Muscle of back (tissue), 11 donors: ENCODE data around the gene RFNG. TPM values are rescaled to one million over a fixed set of nuclear protein-coding genes. Genes with fewer than 3 reads are reported as not detected.

Source experiments
- DNase-seq, 3 donors: peaks; one replicate each; pipeline versions ENCODE4 v3.0.0 to v3.0.0-alpha.2; 2013
- polyA plus RNA-seq, 10 donors: library from polyadenylated mRNA; unstranded; fragments of 120-200 nt; gene quantifications; one replicate each; pipeline ENCODE4 v1.2.1, GENCODE V29; 2013; ENCODE audit not compliant: insufficient read length in 10 of 10

The RFNG gene
- polyA plus RNA-seq, 10 donors, result 18.2 to 39.0 (median 29.2) TPM

DNA sequence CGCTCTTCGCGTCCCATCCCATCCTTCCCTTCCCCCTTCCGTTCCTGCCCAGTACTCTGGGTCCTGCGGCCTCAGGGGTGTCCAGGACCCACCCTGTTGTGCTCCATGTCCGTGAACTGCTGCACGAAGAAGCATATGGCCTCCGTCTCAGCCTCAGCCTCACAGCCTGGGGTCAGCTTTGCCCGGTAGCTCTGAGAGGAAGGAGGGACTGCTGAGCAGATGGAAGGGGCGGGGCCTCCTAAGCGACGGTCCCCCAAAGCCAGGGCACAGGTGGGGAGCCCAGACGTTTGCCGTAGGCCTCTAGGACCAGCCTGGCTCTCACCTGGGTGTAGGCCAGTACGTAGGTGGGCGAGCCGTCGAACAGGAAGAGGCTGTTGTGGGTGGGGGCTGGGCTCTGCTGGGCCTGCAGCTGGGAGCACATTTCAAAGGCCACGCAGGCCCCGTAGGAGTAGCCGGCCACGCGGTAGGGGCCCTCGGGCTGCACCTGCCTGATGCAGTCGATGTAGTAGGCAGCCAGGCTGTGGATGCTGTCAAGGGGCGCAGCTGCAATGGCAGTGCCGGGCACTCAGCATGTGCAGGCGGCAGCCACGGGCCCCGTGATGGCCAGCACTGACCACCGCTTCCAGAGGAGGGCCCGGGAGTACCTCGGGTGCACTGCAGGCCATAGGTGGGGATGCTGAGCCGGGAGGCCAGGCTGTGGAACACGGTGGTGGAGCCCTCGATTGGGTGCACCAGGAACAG lies 28.6 kb upstream of the RFNG start:
- DNase-seq, result peak in 1 of 3 donors; percentile 7

DNA sequence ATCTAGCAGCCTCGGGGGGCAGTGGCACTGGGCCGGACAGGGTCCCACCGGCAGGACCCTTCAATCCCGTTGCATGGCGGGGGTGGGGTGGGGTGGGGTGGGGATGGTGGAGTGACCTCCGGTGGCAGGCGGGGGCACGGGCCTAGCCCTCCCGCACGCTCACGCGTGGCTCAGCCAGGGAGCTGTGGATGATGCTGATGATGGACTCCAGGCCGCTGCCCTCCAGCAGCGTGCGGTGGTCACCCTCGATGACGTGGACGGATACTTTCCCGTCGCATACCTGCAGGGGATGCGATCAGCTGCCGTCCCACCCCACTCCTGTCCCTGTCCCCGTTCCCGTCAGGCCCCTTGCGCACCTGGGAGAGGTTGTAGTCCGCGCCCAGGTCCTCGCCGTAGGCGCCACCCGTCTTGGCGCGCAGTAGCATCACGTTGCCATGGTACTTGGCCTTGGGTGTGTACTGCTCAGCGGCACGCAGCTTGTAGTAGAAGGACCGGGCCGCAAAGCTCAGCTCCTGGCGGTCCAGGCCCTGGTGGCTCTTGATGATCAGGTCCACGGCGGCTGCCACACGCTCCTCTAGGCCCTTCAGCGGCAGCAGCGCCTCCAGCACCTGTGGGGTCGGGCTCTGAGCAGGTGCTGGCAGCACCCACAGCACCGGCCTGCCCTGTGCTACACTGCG lies 27.5 kb upstream of the RFNG start:
- peak in 1 of 3 donors; percentile 11 for DNase-seq

DNA sequence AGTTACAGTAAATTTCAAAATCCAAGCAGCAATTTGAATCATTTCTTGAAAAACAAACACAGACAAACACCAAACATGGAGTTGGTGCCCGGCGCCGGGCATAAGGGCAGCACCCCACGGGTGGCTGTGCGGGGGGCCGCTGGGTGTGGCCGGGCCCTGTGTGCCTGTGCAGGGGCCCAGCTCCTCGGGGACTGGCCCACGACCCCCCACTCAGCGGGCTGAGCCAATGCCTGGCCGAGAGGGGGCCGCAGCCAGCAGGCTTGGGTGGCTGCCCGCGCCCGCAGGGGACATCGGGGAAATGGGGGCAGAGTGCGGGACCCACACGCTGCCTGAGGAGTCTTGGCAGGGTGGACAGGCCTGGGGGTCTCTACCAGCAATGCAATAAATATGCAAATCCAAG lies 26.8 kb upstream of the RFNG start:
- DNase-seq, result no peak

DNA sequence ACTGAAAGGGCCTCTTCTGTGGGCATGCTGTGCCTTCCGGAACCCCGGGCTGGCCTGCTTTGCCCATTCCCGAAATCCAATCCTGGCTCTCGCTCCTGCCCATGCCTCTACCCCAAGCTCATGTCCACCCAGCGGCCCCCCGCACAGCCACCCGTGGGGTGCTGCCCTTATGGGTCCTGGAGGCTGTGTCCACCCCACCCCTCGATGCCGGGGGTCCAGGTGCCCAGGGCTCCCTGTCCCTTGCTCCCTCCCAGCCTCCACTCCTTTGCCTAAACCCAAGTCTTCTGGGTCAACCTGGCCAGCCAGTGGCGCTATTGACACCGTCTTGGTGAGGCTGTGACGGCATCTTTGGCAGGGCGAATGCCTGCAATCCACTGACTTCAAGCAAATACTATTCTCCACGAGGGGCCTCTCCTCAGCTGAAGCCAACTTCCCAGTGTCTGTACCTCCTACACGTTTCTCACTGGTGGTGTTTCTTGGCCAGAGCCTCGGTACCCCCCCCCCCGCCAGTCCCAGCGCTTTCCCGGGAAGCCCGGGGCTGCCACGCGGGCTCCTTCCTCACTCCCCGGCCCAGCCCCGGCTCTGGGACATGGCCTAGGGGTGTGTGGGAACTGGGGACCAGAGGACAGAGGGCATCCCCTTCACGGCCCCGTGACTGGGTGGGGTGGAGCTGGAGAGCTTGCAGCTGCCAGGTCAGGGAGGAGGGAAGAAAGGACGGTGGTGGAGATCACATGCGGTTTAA lies 26.2 kb upstream of the RFNG start:
- DNase-seq, result peak in 2 of 3 donors; percentile 64 to 81

DNA sequence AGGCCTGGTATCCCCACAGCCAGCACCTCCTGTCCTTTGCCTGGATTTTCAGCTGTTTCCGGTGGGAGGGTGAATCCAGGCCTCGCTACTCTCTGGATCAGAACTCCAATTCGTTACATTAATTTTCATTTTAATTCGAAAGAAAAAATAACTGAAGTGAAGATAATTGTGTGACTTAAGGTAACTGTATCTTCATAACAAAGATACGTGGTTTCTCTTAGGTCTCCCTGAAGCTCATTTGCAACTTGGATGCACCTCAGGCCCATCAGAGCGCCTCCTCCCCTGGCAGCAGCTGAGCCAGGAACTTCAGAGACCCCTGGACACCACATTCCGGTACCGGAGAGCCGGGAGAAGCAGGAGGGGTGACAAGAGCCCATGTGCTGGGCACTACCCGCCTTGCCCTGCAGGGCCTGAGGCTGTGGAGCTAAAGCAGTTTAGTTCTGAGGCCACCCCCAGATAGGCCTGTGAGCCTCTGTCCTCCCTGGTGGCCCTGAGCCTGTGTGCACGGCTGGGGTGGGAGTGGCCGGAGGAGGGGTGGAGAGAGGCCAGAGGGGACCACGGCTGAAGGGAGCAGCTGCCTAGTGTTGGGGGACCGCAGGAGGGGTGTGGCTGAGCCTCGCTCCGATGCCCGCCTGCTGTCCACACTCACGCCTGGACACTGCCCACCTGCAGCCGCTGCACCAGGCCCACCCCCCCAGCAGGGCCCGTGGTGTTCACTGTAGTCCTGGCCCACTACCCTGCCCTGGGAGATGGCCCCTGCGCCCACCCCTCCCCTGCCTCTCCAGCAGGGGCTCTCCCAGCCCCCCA lies 25.4 kb upstream of the RFNG start:
- DNase-seq, result peak in 1 of 3 donors; percentile 78

DNA sequence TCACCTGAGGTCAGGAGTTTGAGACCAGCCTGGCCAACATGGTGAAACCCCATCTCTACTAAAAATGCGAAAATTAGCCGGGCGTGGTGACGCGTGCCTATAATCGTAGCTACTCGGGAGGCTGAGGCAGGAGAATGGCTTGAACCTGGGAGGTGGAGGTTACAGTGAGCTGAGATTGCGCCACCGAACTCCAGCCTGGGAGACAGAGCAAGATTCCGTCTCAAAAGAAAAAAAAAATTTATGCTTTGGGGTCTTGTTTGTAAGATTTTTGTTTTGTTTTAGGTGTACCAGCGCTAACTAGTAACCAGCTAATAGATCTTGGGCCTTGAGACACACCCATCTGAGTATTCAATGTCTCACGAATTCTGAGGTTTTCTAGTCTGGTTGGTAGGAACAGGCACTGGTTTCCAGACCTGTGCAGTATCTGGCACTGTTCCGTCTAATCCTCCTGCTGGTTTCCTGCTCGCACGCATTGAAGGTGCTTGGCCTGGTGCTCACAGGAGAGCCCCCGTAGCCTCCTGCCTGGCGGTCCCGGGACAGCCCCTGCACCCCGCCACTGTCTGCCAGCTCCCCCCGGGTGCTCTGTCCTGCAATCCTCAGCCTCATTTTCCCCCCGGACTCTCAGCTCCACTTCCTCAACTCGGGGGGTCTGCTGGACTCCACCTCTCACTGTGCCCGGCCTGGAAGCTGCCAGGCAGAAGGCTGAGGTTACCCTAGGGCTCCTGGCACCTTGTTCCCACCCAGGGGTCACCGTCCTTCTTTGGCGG lies 24.6 kb upstream of the RFNG start:
- no peak for DNase-seq

DNA sequence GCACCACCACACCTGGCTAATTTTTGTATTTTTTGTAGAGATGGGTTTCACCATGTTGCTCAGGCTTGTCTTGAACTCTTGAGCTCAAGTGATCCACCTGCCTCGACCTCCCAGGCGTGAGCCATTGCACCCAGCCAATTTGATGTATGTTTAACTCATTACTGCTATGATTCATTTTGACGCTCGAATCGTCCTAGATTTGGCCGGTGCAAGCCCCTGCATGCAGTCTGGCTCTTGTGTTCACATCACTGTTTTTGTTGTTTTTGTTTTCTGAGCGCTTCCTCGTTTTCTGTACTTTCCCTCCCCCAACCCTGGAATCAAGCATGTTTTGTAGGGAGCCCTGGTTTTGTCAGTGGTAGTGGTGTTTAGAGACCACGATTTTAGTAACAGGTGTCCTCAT lies 21.8 kb upstream of the RFNG start:
- no peak for DNase-seq

DNA sequence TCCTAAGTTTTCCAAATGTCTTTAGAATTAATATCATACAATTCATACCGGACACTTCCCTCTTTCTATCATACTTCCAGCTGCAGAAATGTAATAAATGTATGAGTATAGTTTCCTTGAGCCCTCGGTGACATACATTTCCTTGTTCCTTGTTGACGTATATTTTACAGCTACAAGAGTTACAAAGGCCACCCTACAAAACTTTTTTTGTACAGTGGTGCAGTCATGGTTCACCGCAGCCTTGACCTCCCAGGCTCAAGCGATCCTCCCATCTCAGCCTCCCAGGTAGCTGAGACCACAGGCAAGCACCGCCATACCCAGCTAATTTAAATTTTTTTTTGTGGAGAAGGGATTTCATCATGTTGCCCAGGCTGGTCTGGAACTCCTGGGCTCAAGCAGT lies 21.2 kb upstream of the RFNG start:
- no peak for DNase-seq

DNA sequence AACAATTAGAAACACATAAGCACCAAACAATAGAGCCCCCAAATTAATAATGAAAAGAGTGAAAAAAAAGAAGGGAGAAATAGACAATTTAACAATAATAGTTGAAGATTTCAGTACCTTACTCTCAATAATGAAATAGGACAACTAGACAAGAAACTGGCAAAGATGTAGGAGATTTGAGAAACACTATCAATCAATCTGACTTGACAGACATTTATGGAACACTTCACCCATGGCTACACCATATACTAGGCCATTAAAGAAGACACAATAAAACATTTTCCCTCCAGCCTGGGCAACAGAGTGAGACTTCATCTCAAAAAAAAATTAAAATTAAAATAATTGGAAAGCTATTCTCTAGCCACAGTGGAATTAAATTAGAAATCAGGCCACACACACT lies 19.0 kb upstream of the RFNG start:
- DNase-seq, result no peak

DNA sequence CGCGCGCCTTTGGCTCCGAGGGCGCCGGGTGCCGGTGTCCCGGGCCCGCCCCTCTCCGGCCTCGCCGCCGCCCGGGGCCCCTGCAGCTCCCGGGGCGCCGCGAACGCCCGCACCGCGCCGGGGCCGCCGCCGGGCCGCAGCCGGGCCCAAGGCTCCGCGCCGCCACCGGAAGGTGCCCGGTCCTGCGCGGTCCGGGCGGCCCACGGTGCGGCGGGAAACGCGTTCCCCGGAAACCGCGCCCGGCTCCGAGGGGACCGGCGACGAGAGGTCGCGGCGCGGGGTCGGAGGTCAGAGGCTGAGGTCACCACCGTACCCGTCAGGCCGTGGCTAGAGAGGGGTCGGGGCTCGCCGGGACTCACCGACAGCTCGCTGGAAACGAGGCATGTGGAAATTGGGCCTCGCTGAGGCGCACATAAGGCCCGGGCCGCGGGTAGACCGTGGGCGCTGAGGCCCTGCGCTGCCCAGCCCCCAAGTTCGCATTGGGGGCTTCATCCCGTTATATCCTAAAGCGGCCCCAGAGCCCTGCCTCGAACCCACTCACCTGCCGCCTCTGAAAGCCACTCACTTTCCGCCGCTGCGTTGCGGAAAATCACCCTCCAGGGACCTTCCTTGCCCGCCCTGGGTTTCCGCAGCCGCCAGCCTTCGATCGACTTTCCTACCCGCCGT lies 14.2 kb upstream of the RFNG start, which contains the start of gene DUS1L:
TSS of gene DUS1L (minus strand) at position 167 of the 666 bp plus-strand sequence. CDS start 745 bp downstream, outside the sequence.
- DNase-seq, result peak; percentile 51 to 82 (median 74)

DNA sequence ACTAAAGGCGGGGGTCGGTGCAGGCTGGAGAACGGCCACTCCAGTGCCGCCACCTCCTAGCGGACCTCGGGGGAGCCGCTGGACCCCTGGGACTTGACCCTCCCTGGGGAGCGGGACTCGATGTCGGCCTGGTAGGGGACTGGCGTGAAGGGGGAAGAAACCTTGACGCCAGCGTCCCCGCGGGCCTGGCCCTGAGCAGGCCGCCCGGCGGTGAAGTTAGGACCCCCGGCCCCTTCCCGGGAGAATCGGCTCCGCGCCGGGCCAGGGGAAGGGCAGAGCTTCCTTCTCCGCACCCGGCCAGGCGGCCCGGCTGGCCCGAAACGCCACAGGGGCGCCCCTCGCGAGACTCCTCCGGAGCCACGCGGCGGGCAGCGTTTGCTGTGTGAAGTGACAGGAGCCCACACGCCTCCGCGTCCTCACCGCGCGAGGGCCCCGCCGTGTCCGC lies 13.6 kb upstream of the RFNG start:
- DNase-seq, result no peak

DNA sequence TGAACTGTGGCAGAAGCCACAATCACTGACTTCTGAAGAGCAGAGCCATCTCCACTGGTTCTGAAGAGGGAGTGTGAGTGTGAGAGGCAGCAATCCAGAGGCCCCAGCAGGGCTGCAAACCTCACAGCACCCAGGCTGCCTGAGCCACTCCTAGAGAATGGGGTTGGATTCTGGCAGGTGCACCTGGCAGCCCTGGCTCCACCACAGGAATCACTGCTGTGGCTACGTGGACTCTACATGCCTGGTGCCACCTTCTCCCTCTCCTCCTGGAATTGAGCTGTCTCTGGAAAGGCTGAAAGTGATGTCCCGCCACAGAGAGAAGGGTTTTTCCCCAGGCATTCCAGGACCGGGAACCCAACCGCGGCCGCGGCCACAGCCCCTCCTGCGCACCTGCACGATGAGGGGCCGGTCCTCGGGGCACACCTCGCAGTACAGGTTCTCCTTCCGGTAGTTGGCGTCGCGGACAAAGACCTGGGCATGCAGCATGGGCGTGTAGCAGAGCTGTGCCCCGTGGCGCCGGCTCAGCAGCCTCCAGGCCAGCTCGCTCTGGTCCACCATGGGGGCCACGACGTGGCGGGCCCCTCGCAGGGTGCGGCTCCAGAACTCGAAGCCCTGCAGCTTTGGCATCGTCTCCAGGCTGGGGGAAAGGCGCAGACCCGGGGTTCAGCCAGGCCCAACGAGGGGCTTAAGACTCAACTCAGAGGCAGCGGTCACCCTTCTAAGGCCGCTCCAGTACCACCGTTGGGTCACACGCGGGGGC lies 13.0 kb upstream of the RFNG start:
- DNase-seq, result no peak

DNA sequence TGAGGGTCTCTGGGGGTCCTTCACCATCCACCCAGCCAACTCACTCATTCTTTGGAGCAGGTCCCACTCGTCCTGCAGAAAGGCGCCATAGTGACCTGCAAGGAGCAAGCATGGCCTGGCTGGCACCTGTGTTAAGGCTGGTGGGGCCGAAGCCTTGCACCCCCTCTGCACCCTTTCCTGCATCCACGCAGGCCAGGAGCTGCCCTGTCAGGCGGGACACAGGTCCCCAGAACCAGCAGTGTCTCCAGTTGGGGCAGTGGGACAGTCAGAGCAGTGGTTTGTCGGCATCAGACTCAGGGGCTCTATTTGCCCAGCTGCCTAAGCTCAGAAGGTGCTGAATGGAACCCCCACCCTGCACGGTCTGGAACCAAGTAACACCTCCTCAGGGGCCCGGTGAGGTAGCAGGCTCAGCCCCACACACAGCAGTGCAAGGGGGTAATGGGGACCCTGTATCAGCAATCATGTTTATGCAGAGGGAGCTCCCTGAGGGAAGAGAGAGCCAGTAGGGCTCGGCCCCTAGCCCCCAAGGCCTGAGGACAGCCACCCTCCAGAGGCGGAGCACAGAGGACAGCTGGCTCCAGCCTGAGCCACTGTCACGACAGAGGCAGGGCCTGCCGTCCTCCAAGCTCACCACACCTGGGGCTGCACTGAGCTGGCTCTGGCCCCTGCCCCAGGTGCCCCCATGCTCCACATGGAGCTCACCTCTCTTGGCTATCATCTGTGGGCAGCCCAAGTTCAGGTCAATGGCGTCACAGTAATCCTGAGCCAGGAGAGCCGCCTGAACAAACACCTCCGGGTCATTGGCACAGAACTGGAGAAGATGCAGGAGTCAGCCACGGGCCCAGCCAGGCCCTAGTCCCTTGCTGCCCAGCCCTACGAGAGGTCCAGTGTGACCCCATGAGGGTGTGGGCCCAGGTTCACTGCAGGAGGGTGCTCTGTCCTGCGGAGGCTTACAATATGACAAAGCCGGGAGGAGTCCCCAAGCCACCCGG lies 12.1 kb upstream of the RFNG start:
- DNase-seq, result no peak

DNA sequence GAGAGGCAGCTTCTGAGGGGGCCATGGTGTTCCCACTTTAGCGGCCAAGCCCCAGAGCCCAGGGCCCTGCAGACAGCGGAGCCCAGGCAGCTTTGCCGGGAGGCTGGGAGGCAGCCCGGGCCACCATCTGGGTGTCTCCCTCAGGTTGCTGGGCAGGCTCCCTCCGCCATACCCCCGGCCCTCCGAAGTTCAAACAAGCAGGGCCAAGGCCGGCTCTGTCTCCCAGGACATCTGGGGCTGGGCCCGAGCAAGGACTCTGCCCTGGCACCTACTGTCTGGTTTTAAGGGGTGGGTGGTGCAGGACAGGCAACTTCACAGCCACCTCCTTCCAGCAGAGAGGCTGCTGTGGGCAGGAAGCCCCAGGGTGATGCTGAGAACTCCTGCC lies 11.4 kb upstream of the RFNG start:
- no peak for DNase-seq

DNA sequence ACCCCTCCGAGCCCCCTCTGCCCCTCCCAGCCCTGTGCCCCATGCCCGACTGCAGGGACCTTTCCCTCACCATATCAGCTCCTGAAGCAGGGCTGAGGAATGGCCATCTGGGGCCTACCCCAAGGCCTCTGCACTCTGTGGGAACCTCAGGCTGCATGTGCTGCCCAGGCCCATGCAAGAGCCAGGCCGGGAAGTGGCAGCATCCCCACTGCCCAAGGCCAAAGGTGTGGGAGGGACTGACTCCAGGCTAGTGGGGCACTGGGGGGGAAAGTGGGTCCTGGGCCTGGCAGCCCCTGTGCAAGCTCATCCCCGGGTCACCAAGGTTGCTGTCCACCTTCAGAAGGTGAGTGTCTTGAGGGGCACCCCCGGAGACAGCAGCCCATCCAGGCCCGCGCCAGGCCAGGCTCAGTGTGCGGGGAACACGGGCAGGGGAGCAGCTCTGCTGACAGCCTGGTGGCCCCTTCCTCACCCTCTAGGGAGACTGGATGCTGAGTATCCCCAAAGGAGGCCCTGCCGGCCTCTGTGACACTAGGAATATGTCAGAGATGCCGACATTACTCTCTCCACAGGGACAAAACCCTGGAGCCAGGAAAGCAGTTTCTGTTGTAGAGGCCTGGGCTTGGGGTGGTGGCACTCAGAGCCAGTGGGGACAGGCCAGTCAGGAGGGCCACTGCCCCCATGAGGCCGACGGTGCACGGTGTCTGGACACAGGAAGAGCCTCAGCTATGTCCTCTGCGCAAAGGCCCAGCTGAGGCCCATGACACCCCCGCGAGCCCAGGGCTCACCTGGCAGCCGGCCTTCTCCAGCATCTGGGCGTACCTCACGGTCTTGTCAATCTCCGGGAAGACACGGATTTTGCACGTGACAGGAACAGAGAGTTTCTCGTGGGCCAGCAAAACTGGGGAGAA lies 10.7 kb upstream of the RFNG start:
- no peak for DNase-seq

DNA sequence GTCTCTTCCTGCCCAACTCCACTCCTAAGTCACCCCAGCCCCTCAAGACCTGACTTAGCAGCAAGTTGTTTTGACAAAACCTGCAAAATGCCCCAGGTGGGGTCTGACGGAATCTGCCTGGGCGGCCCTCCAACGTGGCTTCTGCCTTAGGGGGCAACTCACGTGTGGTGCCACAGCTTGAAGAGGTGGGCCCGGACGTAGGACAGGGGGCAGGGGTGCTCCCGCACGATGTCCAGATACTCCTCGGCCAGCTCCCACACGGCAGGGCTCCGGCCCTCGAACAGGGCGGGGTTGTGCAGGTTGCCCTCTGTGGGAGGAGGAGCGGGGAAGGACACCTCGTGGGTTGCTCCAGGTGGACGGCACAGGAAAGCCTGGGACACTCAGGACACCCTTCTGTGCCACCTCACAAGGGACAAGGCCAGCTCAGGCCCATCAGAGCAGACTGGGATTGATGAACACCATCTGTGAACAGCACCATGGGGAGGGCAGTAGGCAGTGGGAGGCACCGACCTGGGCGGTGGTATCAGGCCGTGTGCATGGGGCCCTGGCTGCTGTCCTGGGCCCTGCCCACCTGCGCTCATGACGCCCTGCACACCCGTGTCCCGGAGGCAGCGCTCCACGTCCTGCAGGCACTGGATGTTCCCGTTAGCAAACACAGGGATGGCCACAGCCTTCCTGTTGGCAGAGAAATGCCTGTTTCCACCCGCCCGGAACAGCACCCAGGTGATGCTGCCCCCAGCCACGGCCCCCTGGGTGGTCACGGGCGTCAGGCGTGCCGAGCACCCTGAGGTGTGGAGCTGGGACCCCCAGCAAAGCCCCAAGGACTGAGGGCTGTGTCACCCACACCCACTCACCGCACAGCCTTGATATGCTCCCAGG lies 9.7 kb upstream of the RFNG start:
- DNase-seq, result peak in 1 of 3 donors; percentile 2
